EH (cell line): Measurements from ENCODE around the gene PPP4R3A.
"Not testable (repeated sequence)": the region's sequence is repeated elsewhere in the genome, so short reads cannot be mapped to it uniquely, and the experiment has no call there.

ENCODE experiments used
- DNase-seq: peaks from one replicate; pipeline ENCODE4 v3.0.0-alpha.2; 2015; ENCODE audit warnings: low read depth

Gene PPP4R3A

DNA sequence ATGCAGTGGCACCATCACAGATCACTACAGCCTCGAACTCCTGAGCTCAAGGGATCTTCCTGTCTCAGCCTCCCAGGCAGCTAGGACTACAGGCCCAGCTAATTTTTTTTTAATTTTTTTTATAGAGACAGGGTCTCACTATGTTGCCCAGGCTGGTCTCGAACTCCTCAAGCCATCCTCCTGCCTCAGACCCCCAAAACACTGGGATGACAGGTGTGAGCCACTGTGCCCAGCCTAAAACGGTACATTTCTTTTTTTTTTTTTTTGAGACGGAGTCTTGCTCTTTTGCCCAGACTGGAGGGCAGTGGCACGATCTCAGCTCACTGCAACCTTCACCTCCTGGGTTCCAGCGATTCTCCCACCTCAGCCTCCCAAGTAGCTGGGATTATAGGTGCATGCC, 100.9 kb downstream of the PPP4R3A start:
- not testable (repeated sequence) for DNase-seq
